BJ (cell line): ENCODE results near the gene PALB2. TPM values are rescaled to one million over a fixed set of nuclear protein-coding genes. Genes with fewer than 3 reads are reported as not detected.
A peak's percentile ranks its signal among the peaks of the same experiment; 100 is the strongest.

Experiments used
- CTCF ChIA-PET: fragments of 350-600 bp; formaldehyde crosslinking; extraction: SDS; loops from one replicate; lab custom pipeline; 2021; ENCODE audit warnings: antibody characterized with exemption, inconsistent platforms; lab: Yijun Ruan, JAX
- POLR2A ChIA-PET: fragments of 300-600 bp; sonication (Branson Sonifier 250); formaldehyde crosslinking; extraction: SDS; loops from one replicate; lab custom pipeline; 2021; ENCODE audit warnings: antibody characterized with exemption; lab: Charles Lee
- DNase-seq: peaks from one replicate; pipeline ENCODE4 v3.0.0-alpha.2; 2011; ENCODE audit warnings: low read depth
- H3K27me3 ChIP-seq: 2 replicates; pipeline ENCODE4 v1.6.0; 2011; ENCODE audit warnings: low read length; ENCODE audit not compliant: control insufficient read depth, insufficient read depth
- H3K36me3 ChIP-seq: 2 replicates; pipeline ENCODE4 v1.5.1; 2011; ENCODE audit warnings: low read length; ENCODE audit not compliant: control insufficient read depth, insufficient read depth
- H3K4me3 ChIP-seq: 2 replicates; pipeline ENCODE4 v1.5.1; 2011; ENCODE audit warnings: low read depth, mild to moderate bottlenecking, control low read depth, low read length
- polyA minus RNA-seq: library from RNA; depleted of rRNA, polyadenylated mRNA; stranded (reverse); fragments of >200 nt; gene quantifications from 2 replicates; pipeline ENCODE4 v1.2.3, GENCODE V29; 2011; rRNA and poly(A)+ RNA removed
- polyA plus RNA-seq: library from polyadenylated mRNA; depleted of rRNA; stranded (reverse); fragments of >200 nt; gene quantifications from 2 replicates; pipeline ENCODE4 v1.2.3, GENCODE V29; 2011; rRNA removed
- TF ChIP-seq, protein P1 (sequence below): IDR thresholded peaks from 2 replicates; pipeline ENCODE4 v1.5.1; 2011; ENCODE audit warnings: low read depth, mild to moderate bottlenecking, control low read depth, inconsistent platforms, low read length, moderate library complexity; ENCODE audit not compliant: insufficient read depth

PALB2 gene
- polyA plus RNA-seq: 3.2 and 5.7 TPM in 2 replicates
- 6.1 and 6.3 TPM in 2 replicates for polyA minus RNA-seq

DNA sequence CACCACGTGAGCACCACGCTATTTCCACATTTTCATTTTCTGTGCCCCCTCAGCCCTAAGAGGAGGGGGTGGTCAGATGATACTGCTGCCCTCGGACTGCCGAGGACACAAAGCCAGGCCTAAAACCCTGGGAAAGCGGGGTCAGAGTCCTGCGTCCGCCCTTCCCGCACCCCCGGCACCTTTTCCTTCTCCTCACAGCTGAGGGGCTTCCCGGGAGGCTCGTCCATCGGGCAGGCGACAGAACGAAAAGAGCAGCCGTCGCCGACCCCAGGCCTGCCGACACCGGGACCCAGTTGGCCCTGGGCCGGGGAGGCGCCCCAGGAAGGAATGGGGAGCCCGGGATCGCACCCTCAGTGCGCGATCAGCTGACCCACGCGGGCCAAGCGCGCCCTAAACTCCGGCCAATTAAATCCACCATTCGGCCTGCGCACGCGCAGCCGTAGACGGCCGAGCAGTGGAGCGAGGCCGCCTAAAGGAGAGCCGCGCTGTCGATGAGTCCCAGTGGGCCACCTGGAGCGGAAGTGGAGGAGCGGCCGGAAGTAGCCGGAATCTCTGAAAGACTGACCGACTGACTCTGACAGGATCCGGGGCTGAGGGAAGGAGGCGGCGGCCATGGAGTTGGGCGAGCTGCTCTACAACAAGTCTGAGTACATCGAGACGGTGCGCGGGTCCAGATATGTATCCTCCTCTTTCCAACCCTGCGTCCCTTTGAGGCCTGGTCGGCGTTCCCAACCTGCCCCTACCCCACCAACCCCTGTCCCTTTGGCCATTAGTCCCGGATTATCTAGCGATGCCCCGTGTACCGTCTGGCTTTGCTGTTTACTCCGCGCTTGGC is at the start of gene PALB2, which contains the start of gene DCTN5:
Gene PALB2, minus strand, starts transcription at position 380 of the 835 bp plus-strand sequence. Its CDS starts 153 bp downstream, at position 227.
Gene DCTN5, plus strand, starts transcription at position 536 of the 835 bp plus-strand sequence. Its CDS starts 77 bp downstream, at position 613.
- no peaks in the 10 kb centered on the region for H3K27me3 ChIP-seq
- CTCF ChIA-PET: interaction anchor here (0.7 to 1.0 kb wide), 2 partner anchors 31 to 39 kb away, joined by 3 read pairs; no protein-coding TSS in a partner anchor

DNA sequence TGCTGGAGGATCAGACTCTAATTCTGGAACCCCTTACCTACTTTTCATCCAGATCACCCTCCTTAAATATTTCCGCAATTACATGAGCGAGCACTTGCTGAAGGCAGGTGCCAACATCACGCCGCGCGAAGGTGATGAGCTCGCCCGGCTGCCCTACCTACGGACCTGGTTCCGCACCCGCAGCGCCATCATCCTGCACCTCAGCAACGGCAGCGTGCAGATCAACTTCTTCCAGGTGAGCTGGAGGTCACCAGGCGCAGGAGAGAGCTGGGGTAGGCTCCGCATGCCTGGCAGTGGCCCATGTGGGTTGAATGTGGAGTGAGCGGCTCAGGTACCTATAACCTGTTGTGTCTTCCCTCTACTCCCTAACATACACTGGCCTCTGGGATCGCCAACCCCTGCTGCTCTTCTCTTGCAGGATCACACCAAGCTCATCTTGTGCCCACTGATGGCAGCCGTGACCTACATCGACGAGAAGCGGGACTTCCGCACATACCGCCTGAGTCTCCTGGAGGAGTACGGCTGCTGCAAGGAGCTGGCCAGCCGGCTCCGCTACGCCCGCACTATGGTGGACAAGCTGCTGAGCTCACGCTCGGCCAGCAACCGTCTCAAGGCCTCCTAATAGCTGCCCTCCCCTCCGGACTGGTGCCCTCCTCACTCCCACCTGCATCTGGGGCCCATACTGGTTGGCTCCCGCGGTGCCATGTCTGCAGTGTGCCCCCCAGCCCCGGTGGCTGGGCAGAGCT is 48.5 kb upstream of the PALB2 start:
- POLR2A ChIA-PET: no interaction called here

More for the DNA sequence above, at the start of gene PALB2, which contains the start of gene DCTN5:
- Histone ChIP-seq H3K4me3 (peak within 1 kb of the TSS; percentile 99), H3K36me3 (peaks cover 4% of the 10 kb centered on the region; the same call in 1 of the 2 replicates)
- peak; percentile 66 for DNase-seq
- POLR2A ChIA-PET: interaction anchor here (0.5 kb wide), 1 partner anchor 1270 kb away, joined by 8 read pairs; no protein-coding TSS in a partner anchor
- TF ChIP-seq, protein P1, sequence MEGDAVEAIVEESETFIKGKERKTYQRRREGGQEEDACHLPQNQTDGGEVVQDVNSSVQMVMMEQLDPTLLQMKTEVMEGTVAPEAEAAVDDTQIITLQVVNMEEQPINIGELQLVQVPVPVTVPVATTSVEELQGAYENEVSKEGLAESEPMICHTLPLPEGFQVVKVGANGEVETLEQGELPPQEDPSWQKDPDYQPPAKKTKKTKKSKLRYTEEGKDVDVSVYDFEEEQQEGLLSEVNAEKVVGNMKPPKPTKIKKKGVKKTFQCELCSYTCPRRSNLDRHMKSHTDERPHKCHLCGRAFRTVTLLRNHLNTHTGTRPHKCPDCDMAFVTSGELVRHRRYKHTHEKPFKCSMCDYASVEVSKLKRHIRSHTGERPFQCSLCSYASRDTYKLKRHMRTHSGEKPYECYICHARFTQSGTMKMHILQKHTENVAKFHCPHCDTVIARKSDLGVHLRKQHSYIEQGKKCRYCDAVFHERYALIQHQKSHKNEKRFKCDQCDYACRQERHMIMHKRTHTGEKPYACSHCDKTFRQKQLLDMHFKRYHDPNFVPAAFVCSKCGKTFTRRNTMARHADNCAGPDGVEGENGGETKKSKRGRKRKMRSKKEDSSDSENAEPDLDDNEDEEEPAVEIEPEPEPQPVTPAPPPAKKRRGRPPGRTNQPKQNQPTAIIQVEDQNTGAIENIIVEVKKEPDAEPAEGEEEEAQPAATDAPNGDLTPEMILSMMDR: no peak

DNA sequence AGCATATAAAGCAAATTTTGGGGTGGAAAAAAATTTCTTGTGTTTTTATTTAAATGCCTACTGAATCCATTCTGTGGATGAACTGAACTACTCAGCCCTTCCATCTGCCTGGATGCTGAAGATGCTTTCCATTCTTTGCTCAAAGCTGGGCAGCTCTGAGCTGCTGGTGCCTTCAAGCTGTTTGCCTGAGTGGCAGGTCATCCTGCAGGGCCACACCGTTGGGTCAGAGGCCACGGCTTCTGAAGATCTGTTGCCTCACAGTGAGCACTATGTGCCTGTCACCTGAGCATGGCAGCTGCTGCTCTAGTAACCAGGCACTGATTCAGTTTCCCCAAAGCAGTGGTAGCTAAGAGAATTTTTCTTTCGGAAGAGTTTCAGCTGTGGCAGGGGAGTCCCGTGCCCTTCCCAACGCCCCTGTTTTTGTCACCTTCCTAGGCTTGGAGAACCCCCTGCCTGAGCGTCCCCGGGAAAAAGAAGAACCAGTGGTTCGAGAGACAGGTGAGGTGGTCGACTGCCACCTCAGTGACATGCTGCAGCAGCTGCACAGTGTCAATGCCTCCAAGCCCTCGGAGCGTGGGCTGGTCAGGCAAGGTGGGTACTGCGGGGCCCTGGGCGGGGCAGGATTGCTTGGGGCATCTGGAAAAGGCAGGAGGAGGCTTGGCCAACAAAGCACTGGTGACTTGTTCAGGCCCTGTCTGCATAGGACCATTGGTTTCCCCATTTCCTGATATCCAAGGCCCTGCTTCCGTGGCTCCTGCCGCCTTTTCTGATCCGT is 46.1 kb upstream of the PALB2 start:
- Histone ChIP-seq H3K4me3 (no peak overlapping the region), H3K36me3 (peaks cover 27% of the 10 kb centered on the region), H3K27me3 (no peaks in the 10 kb centered on the region)
- no peak for DNase-seq
- CTCF ChIA-PET: no interaction called here
- POLR2A ChIA-PET: no interaction called here
- TF ChIP-seq, protein P1: no peak

More for the DNA sequence above, 48.5 kb upstream of the PALB2 start:
- TF ChIP-seq, protein P1: no peak
- no peak for DNase-seq
- no peak overlapping the region for H3K4me3 ChIP-seq
- H3K27me3 ChIP-seq: no peaks in the 10 kb centered on the region
- H3K36me3 ChIP-seq: peaks cover 25% of the 10 kb centered on the region
- CTCF ChIA-PET: interaction anchor here (0.8 to 0.9 kb wide), 2 partner anchors 12 to 13 kb away, joined by 3 to 4 read pairs; partner anchors contain the start of gene PLK1

DNA sequence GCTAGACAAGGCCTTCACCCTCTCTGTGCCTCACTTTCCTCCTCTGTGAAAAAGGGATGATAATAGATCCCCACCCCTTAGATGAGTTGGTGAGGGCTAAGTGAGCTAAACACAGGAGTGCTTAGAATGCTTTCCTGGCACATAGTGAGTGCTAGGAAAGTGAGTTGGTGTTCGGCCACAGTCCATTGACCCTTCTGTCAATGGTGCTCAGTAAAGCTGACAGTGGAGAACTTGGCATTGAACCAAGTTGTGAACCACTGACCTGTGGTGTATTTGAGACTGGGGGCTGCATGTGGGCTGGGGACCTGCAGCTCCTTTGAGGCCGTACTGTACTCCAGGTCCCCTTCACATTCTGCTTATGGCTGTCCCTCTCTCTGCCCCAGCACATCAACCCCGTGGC is 42.4 kb upstream of the PALB2 start:
- H3K36me3 ChIP-seq: peaks cover 7% of the 10 kb centered on the region; the same call in 1 of the 2 replicates
- DNase-seq: no peak
- no peaks in the 10 kb centered on the region for H3K27me3 ChIP-seq
- TF ChIP-seq, protein P1: no peak
- ChIA-PET POLR2A (no interaction called here), CTCF (no interaction called here)
- H3K4me3 ChIP-seq: no peak overlapping the region
